ENCODE results near the gene SPARC.

DNA sequence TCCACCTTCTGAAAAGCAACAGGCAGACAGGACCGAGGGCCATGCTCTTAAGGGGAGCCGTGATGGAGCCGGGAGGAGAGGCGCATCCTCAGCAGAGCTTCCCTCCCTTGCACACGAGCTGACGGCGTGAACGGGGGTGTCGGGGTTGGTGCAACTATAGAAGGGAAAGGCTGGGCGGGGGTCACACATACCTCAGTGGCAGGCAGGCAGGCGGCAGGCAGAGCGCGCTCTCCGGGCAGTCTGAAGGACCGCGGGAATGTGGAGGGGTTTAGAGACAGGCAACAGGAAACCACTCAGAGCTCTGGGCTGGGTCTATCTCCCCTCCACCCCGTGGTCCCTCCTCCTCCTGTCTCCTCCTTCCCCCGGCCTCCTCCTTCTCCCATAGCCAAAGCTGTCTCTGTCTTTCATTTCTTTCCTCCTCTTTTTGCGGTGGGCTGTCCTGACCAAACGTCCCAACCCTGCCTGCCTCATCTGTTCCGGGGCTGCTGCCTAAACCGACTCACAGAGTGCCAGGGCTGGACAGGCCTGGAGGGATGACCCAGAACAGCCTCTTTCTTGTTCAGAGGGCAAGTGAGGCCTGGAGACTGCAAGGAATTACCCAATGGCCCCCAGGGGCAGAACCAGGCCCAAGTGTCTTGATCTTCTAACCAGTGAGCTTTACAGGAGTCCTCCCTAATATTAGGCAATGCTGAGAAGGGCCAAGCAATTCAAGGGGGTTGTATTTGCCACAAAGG lies at the start of gene SPARC:
- TF ChIP-seq, protein P1, sequence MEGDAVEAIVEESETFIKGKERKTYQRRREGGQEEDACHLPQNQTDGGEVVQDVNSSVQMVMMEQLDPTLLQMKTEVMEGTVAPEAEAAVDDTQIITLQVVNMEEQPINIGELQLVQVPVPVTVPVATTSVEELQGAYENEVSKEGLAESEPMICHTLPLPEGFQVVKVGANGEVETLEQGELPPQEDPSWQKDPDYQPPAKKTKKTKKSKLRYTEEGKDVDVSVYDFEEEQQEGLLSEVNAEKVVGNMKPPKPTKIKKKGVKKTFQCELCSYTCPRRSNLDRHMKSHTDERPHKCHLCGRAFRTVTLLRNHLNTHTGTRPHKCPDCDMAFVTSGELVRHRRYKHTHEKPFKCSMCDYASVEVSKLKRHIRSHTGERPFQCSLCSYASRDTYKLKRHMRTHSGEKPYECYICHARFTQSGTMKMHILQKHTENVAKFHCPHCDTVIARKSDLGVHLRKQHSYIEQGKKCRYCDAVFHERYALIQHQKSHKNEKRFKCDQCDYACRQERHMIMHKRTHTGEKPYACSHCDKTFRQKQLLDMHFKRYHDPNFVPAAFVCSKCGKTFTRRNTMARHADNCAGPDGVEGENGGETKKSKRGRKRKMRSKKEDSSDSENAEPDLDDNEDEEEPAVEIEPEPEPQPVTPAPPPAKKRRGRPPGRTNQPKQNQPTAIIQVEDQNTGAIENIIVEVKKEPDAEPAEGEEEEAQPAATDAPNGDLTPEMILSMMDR (IDR thresholded peaks at IDR 0.05) = no peak
- TF ChIP-seq POLR2A (IDR thresholded peaks at IDR 0.05) = peak; percentile 52 to 58

All from Peyer's patch (tissue), 4 donors.